HCT116 (cell line): ENCODE measurements around the gene ESRRA. TPM values are rescaled to one million over a fixed set of nuclear protein-coding genes. Genes with fewer than 3 reads are reported as not detected.
A peak's percentile ranks its signal among the peaks of the same experiment; 100 is the strongest.
"Not testable (repeated sequence)": the region's sequence is repeated elsewhere in the genome, so short reads cannot be mapped to it uniquely, and the experiment has no call there.

Experiments
- ATAC-seq: fragments of 200-7000 bp; cut with Tn5 transposase; 2 replicates; pipeline ENCODE4 v1.9.1; 2020; ENCODE audit warnings: mild to moderate bottlenecking, moderate library complexity
- BruUV-seq: library from RNA; stranded (reverse); fragments of 400-500 nt; replicated peaks from 2 replicates; lab custom pipeline; 2021; lab: Mats Ljungman, UMichigan
- CTCF ChIA-PET: fragments of 300-600 bp; sonication (Branson Sonifier 250); formaldehyde crosslinking; loops from one replicate; lab custom pipeline; 2021; ENCODE audit warnings: antibody characterized with exemption; lab: Charles Lee
- POLR2A ChIA-PET: fragments of 300-600, 350-600 bp; sonication (Branson Sonifier 250); formaldehyde crosslinking; loops from one replicate; lab custom pipeline; 2021; ENCODE audit warnings: antibody characterized with exemption; lab: Charles Lee
- RAD21 ChIA-PET, 2 experiments: fragments of 300-600 bp; sonication (Branson Sonifier 250); formaldehyde crosslinking; loops; one replicate each; lab custom pipeline; 2023; ENCODE audit warnings: low total read pairs in 2 of 2; ENCODE audit not compliant: uncharacterized antibody in 2 of 2, unreplicated experiment in 2 of 2, low non-redundant PET in 1 of 2; lab: Charles Lee
- DNase-seq: peaks from one replicate; pipeline ENCODE4 v3.0.0-alpha.2; 2010; ENCODE audit warnings: low read depth, low spot score
- H2AFZ ChIP-seq: fragments of 200-600 bp; shearing (Covaris generic), sonication (generic); 2 replicates; pipeline ENCODE4 v1.6.1; 2017; ENCODE audit warnings: low read depth, mixed run types, mixed read lengths, antibody characterized with exemption, low read length; ENCODE audit not compliant: poor library complexity, severe bottlenecking
- H3K27ac ChIP-seq: 2 replicates; pipeline ENCODE4 v1.5.1; 2012; ENCODE audit warnings: low read depth, low read length
- H3K27me3 ChIP-seq: fragments of 200-600 bp; sonication (generic); 2 replicates; pipeline ENCODE4 v1.6.1; 2016; ENCODE audit warnings: mixed run types, low read length, mixed read lengths; ENCODE audit not compliant: insufficient read depth
- H3K36me3 ChIP-seq, 2 experiments: fragments of 200-500 bp in 1 of 2; fragments of 200-600 bp in 1 of 2; sonication (Bioruptor generic) in 1 of 2; sonication (generic) in 1 of 2; 2 replicates each; pipeline versions ENCODE4 v1.5.1 to v1.6.1; 2014 to 2016; ENCODE audit warnings: low read length in 2 of 2, inconsistent platforms in 1 of 2, mixed read lengths in 1 of 2, mixed run types in 1 of 2; ENCODE audit not compliant: insufficient read depth in 2 of 2, control insufficient read depth in 1 of 2
- H3K4me1 ChIP-seq, 2 experiments: fragments of 200-600 bp in 1 of 2; sonication (generic) in 1 of 2; 2 replicates each; pipeline versions ENCODE4 v1.5.1 to v1.6.1; 2012 to 2017; ENCODE audit warnings: low read length in 2 of 2, inconsistent platforms in 1 of 2, mild to moderate bottlenecking in 1 of 2, mixed read lengths in 1 of 2, mixed run types in 1 of 2, moderate library complexity in 1 of 2; ENCODE audit not compliant: insufficient read depth in 2 of 2, control insufficient read depth in 1 of 2
- H3K4me2 ChIP-seq: fragments of 200-600 bp; sonication (generic); 2 replicates; pipeline ENCODE4 v1.6.1; 2017; ENCODE audit warnings: mixed run types, low read length, mixed read lengths
- H3K4me3 ChIP-seq, 2 experiments: fragments of 200-600 bp in 1 of 2; sonication (generic) in 1 of 2; replicated peaks in 1 of 2; 2 replicates each; pipeline ENCODE4 v1.5.1; 2011 to 2016; ENCODE audit warnings: low read length in 2 of 2, control low read depth in 1 of 2, low read depth in 1 of 2, mild to moderate bottlenecking in 1 of 2, mixed read lengths in 1 of 2, mixed run types in 1 of 2
- H3K79me2 ChIP-seq: fragments of 200-600 bp; sonication (generic); 2 replicates; pipeline ENCODE4 v1.6.1; 2017; ENCODE audit warnings: mild to moderate bottlenecking, mixed run types, low read length, moderate library complexity, mixed read lengths; ENCODE audit not compliant: insufficient read depth
- H3K9ac ChIP-seq: fragments of 200-600 bp; sonication (generic); 2 replicates; pipeline ENCODE4 v1.6.1; 2016; ENCODE audit warnings: low read length, mixed read lengths
- H3K9me2 ChIP-seq: fragments of 200-600 bp; sonication (generic), shearing (Covaris generic); 2 replicates; pipeline ENCODE4 v1.6.1; 2017; ENCODE audit warnings: mixed run types, mild to moderate bottlenecking, moderate library complexity; ENCODE audit not compliant: insufficient read depth
- H3K9me3 ChIP-seq, 2 experiments: fragments of 200-500 bp in 1 of 2; fragments of 200-600 bp in 1 of 2; sonication (Bioruptor generic) in 1 of 2; sonication (generic) in 1 of 2; 2 replicates each; pipeline ENCODE4 v1.6.1; 2014 to 2017; ENCODE audit warnings: low read length in 2 of 2, mixed read lengths in 2 of 2, inconsistent platforms in 1 of 2, low read depth in 1 of 2, mild to moderate bottlenecking in 1 of 2, mixed run types in 1 of 2, moderate library complexity in 1 of 2; ENCODE audit not compliant: control insufficient read depth in 1 of 2, insufficient read depth in 1 of 2
- H4K20me1 ChIP-seq: fragments of 200-600 bp; sonication (generic), shearing (Covaris generic); 2 replicates; pipeline ENCODE4 v1.6.1; 2017; ENCODE audit warnings: mixed run types, mild to moderate bottlenecking, moderate library complexity; ENCODE audit not compliant: insufficient read depth
- CTCF ChIP-seq, 3 experiments: fragments of 200-600 bp in 1 of 3; sonication (generic) in 1 of 3; IDR thresholded peaks in 2 of 3; conservative IDR thresholded peaks in 1 of 3; 2 replicates each; pipeline ENCODE4 v1.5.1; 2012 to 2017; ENCODE audit warnings: low read depth in 2 of 3, low read length in 2 of 3, antibody characterized with exemption in 1 of 3, borderline replicate concordance in 1 of 3, control low read depth in 1 of 3, mild to moderate bottlenecking in 1 of 3, mixed read lengths in 1 of 3, mixed run types in 1 of 3, moderate library complexity in 1 of 3; ENCODE audit not compliant: insufficient read depth in 1 of 3
- EZH2 ChIP-seq: fragments of 200-600 bp; sonication (generic); IDR thresholded peaks from 2 replicates; pipeline ENCODE4 v1.6.1; 2017; ENCODE audit warnings: antibody characterized with exemption, mixed run types
- JUND ChIP-seq: IDR thresholded peaks from 2 replicates; pipeline ENCODE4 v1.6.1; 2012
- POLR2AphosphoS5 ChIP-seq: IDR thresholded peaks from 2 replicates; pipeline ENCODE4 v1.6.1; 2011; ENCODE audit warnings: mild to moderate bottlenecking, low read depth, low read length, moderate library complexity
- SP1 ChIP-seq: IDR thresholded peaks from 2 replicates; pipeline ENCODE4 v1.6.1; 2012; ENCODE audit warnings: low read depth
- SRF ChIP-seq: IDR thresholded peaks from 2 replicates; pipeline ENCODE4 v1.6.1; 2012; ENCODE audit warnings: low read depth
- ZBTB33 ChIP-seq: IDR thresholded peaks from 2 replicates; pipeline ENCODE4 v1.6.1; 2011; ENCODE audit warnings: mild to moderate bottlenecking, low read length, moderate library complexity; ENCODE audit not compliant: insufficient replicate concordance; ENCODE audit errors: extremely low read depth
- ZFX ChIP-seq: fragments of 450-650 bp; IDR thresholded peaks from 2 replicates; pipeline ENCODE4 v1.6.1; 2017
- ZNF274 ChIP-seq: fragments of 200-500 bp; sonication (Bioruptor generic); IDR thresholded peaks from 2 replicates; pipeline ENCODE4 v1.6.1; 2014; ENCODE audit warnings: mild to moderate bottlenecking, low read depth, low read length, inconsistent platforms
- intact Hi-C: fragments of 100-400 bp; cut with micrococcal nuclease; formaldehyde crosslinking; loops from 2 replicates; pipeline ENCODE4 v1.10.0; 2022
- total RNA-seq: library from RNA; stranded (reverse); gene quantifications from one replicate; pipeline ENCODE4 v1.2.1, GENCODE V29; 2021; ENCODE audit not compliant: unreplicated experiment

ESRRA gene
- total RNA-seq, 1 experiment from 2014 or later = 62.7 TPM

- BruUV-seq, DNase-seq, H3K9me2 ChIP-seq, H3K27me3 ChIP-seq, H4K20me1 ChIP-seq, H3K9me3 ChIP-seq, ATAC-seq, intact Hi-C loops, H2AFZ ChIP-seq: not testable (repeated sequence)
- ChIA-PET POLR2A (interaction anchor here (2.1 to 3.0 kb wide), 2 partner anchors 17 to 39 kb away, joined by 18 to 77 read pairs; no protein-coding TSS in a partner anchor), RAD21 (interaction anchor here (0.7 to 2.6 kb wide), 3 partner anchors 39 to 41 kb away, joined by 3 to 29 read pairs (median 5); no protein-coding TSS in a partner anchor), CTCF (interaction anchor here (3.2 to 3.7 kb wide), 2 partner anchors 27 to 40 kb away, joined by 27 to 92 read pairs; no protein-coding TSS in a partner anchor)
- Histone ChIP-seq H3K4me2 (peak overlapping the region; percentile 77), H3K36me3 (peaks cover 5 to 23% of the 10 kb centered on the region in 2 experiments; a peak in 2 of 4 replicates), H3K4me3 (peak overlapping the region; percentile 80 to 84), H3K4me1 (peaks cover 15 to 43% of the 10 kb centered on the region in 2 experiments), H3K27ac (peak overlapping the region; percentile 83), H3K79me2 (peaks cover 40% of the 10 kb centered on the region), H3K9ac (peak overlapping the region; percentile 89)
- TF ChIP-seq POLR2AphosphoS5 = peak; percentile 11
Observed at GRCh38 chr11:64315667-64316526, 10.6 kb downstream of the ESRRA start.

GRCh38 chr11:64316672-64317324, 11.5 kb downstream of the ESRRA start:
- Histone ChIP-seq H3K4me3 (peak overlapping the region; percentile 80 to 84), H3K4me1 (peaks cover 22 to 51% of the 10 kb centered on the region in 2 experiments), H3K9me3 (no peaks in the 10 kb centered on the region), H4K20me1 (no peaks in the 10 kb centered on the region), H2AFZ (no peak overlapping the region), H3K27me3 (no peaks in the 10 kb centered on the region), H3K36me3 (peaks cover 7 to 23% of the 10 kb centered on the region in 2 experiments; a peak in 2 of 4 replicates), H3K9me2 (no peaks in the 10 kb centered on the region), H3K27ac (peak overlapping the region; percentile 83), H3K4me2 (peak overlapping the region; percentile 77), H3K79me2 (peaks cover 37% of the 10 kb centered on the region), H3K9ac (peak overlapping the region; percentile 89)
- TF ChIP-seq SP1 (no peak), SRF (no peak), CTCF (IDR thresholded peaks at IDR 0.05 in 2 of 3, conservative IDR thresholded peaks at IDR 0.05 in 1 of 3; ENCODE audit: borderline replicate concordance in 1 of 3, insufficient read depth in 1 of 3, low read depth in 2 of 3, low read length in 2 of 3) (peak in 2 of 3 experiments; percentile 27 to 34; a peak in 2 of 6 replicates), ZBTB33 (no peak), ZFX (0 out of 2 replicates have a peak, but pooled peaks have one; percentile 22), ZNF274 (no peak), EZH2 (no peak), JUND (no peak)
- RAD21 ChIA-PET = interaction anchor here (0.7 to 2.6 kb wide), 6 partner anchors 36 to 45 kb away, joined by 3 to 29 read pairs (median 4); no protein-coding TSS in a partner anchor
- TSS peak; percentile 99 for BruUV-seq
- DNase-seq (peak; percentile 44), ATAC-seq (peak; percentile 23)
- CTCF ChIA-PET = interaction anchor here (0.8 to 3.7 kb wide), 15 partner anchors 10 to 336 kb away, joined by 3 to 92 read pairs (median 6); partner anchors contain the start of genes ESRRA and FKBP2
- POLR2A ChIA-PET = interaction anchor here (0.8 to 3.0 kb wide), 16 partner anchors 10 to 75 kb away, joined by 3 to 77 read pairs (median 8); partner anchors contain the start of genes CATSPERZ, ESRRA, FKBP2 and PLCB3
- intact Hi-C loops = loop anchor here (1.0 kb wide), 3 partner anchors 15 to 43 kb away; partner anchors contain the start of gene RPS6KA4
